ENCODE results near the gene NRF1. TPM values are rescaled to one million over a fixed set of nuclear protein-coding genes. Genes with fewer than 3 reads are reported as not detected.

NRF1 gene
- polyA plus RNA-seq, 2 donors = 4.7 to 5.7 TPM

- no peaks in the 10 kb centered on the region for H3K27me3 ChIP-seq (ENCODE audit: control insufficient read depth in 1 of 2, insufficient read depth in 2 of 2, low read length in 2 of 2)
- no peaks in the 10 kb centered on the region for H3K4me1 ChIP-seq (ENCODE audit: control insufficient read depth in 2 of 2, insufficient read depth in 2 of 2, low read length in 1 of 2)
- no peak overlapping the region for H3K4me3 ChIP-seq (ENCODE audit: low read depth in 1 of 2, low read length in 2 of 2)
- no peaks in the 10 kb centered on the region for H3K9me3 ChIP-seq (ENCODE audit: control insufficient read depth in 2 of 2, insufficient read depth in 1 of 2, low read depth in 1 of 2, low read length in 1 of 2)
- H3K27ac ChIP-seq (ENCODE audit: low read depth in 2 of 2, low read length in 1 of 2) = no peak overlapping the region
- whole genome bisulfite sequencing, 2 donors = 57 to 70% methylated on average over 4 of the region's 4 CpGs
- H3K36me3 ChIP-seq (ENCODE audit: control insufficient read depth in 2 of 2, insufficient read depth in 2 of 2, low read length in 1 of 2) = peaks cover 0 to 6% of the 10 kb centered on the region in 2 donors
Measured at GRCh38 chr7:129739427-129739826, 127.9 kb downstream of the NRF1 start.

GRCh38 chr7:129740574-129741410, 129.3 kb downstream of the NRF1 start:
- no peaks in the 10 kb centered on the region for H3K4me1 ChIP-seq (ENCODE audit: control insufficient read depth in 2 of 2, insufficient read depth in 2 of 2, low read length in 1 of 2)
- no peaks in the 10 kb centered on the region for H3K9me3 ChIP-seq (ENCODE audit: control insufficient read depth in 2 of 2, insufficient read depth in 1 of 2, low read depth in 1 of 2, low read length in 1 of 2)
- peaks cover 0 to 8% of the 10 kb centered on the region in 2 donors for H3K36me3 ChIP-seq (ENCODE audit: control insufficient read depth in 2 of 2, insufficient read depth in 2 of 2, low read length in 1 of 2)
- no peaks in the 10 kb centered on the region for H3K27me3 ChIP-seq (ENCODE audit: control insufficient read depth in 1 of 2, insufficient read depth in 2 of 2, low read length in 2 of 2)
- 84 to 87% methylated on average over 10 of the region's 10 CpGs for WGBS, 2 donors
- H3K4me3 ChIP-seq (ENCODE audit: low read depth in 1 of 2, low read length in 2 of 2) = no peak overlapping the region
- H3K27ac ChIP-seq (ENCODE audit: low read depth in 2 of 2, low read length in 1 of 2) = no peak overlapping the region

- Histone ChIP-seq H3K27ac (ENCODE audit: low read depth in 2 of 2, low read length in 1 of 2) (no peak overlapping the region), H3K9me3 (ENCODE audit: control insufficient read depth in 2 of 2, insufficient read depth in 1 of 2, low read depth in 1 of 2, low read length in 1 of 2) (no peaks in the 10 kb centered on the region), H3K27me3 (ENCODE audit: control insufficient read depth in 1 of 2, insufficient read depth in 2 of 2, low read length in 2 of 2) (no peaks in the 10 kb centered on the region), H3K4me3 (ENCODE audit: low read depth in 1 of 2, low read length in 2 of 2) (no peak overlapping the region), H3K4me1 (ENCODE audit: control insufficient read depth in 2 of 2, insufficient read depth in 2 of 2, low read length in 1 of 2) (no peaks in the 10 kb centered on the region), H3K36me3 (ENCODE audit: control insufficient read depth in 2 of 2, insufficient read depth in 2 of 2, low read length in 1 of 2) (peaks cover 0 to 8% of the 10 kb centered on the region in 2 donors)
- WGBS, 2 donors = 33 to 48% methylated on average over 2 of the region's 2 CpGs
Measured at GRCh38 chr7:129741743-129742213, 130.3 kb downstream of the NRF1 start.

- Histone ChIP-seq H3K9me3 (ENCODE audit: control insufficient read depth in 2 of 2, insufficient read depth in 1 of 2, low read depth in 1 of 2, low read length in 1 of 2) (no peaks in the 10 kb centered on the region), H3K4me1 (ENCODE audit: control insufficient read depth in 2 of 2, insufficient read depth in 2 of 2, low read length in 1 of 2) (no peaks in the 10 kb centered on the region), H3K36me3 (ENCODE audit: control insufficient read depth in 2 of 2, insufficient read depth in 2 of 2, low read length in 1 of 2) (peaks cover 0 to 12% of the 10 kb centered on the region in 2 donors), H3K4me3 (ENCODE audit: low read depth in 1 of 2, low read length in 2 of 2) (no peak overlapping the region), H3K27ac (ENCODE audit: low read depth in 2 of 2, low read length in 1 of 2) (no peak overlapping the region), H3K27me3 (ENCODE audit: control insufficient read depth in 1 of 2, insufficient read depth in 2 of 2, low read length in 2 of 2) (no peaks in the 10 kb centered on the region)
- 97 to 98% methylated on average over 5 of the region's 5 CpGs for WGBS, 2 donors
Measured at GRCh38 chr7:129742256-129742655, 130.7 kb downstream of the NRF1 start.

- Histone ChIP-seq H3K36me3 (ENCODE audit: control insufficient read depth in 2 of 2, insufficient read depth in 2 of 2, low read length in 1 of 2) (peaks cover 0 to 9% of the 10 kb centered on the region in 2 donors), H3K27me3 (ENCODE audit: control insufficient read depth in 1 of 2, insufficient read depth in 2 of 2, low read length in 2 of 2) (no peaks in the 10 kb centered on the region), H3K27ac (ENCODE audit: low read depth in 2 of 2, low read length in 1 of 2) (no peak overlapping the region), H3K4me3 (ENCODE audit: low read depth in 1 of 2, low read length in 2 of 2) (no peak overlapping the region), H3K4me1 (ENCODE audit: control insufficient read depth in 2 of 2, insufficient read depth in 2 of 2, low read length in 1 of 2) (no peaks in the 10 kb centered on the region), H3K9me3 (ENCODE audit: control insufficient read depth in 2 of 2, insufficient read depth in 1 of 2, low read depth in 1 of 2, low read length in 1 of 2) (no peaks in the 10 kb centered on the region)
- WGBS, 2 donors = 77 to 90% methylated on average over 4 of the region's 4 CpGs
Measured at GRCh38 chr7:129746857-129747529, 135.5 kb downstream of the NRF1 start.

- Histone ChIP-seq H3K27ac (ENCODE audit: low read depth in 2 of 2, low read length in 1 of 2) (no peak overlapping the region), H3K9me3 (ENCODE audit: control insufficient read depth in 2 of 2, insufficient read depth in 1 of 2, low read depth in 1 of 2, low read length in 1 of 2) (no peaks in the 10 kb centered on the region), H3K27me3 (ENCODE audit: control insufficient read depth in 1 of 2, insufficient read depth in 2 of 2, low read length in 2 of 2) (no peaks in the 10 kb centered on the region), H3K4me1 (ENCODE audit: control insufficient read depth in 2 of 2, insufficient read depth in 2 of 2, low read length in 1 of 2) (no peaks in the 10 kb centered on the region), H3K36me3 (ENCODE audit: control insufficient read depth in 2 of 2, insufficient read depth in 2 of 2, low read length in 1 of 2) (peaks cover 0 to 9% of the 10 kb centered on the region in 2 donors), H3K4me3 (ENCODE audit: low read depth in 1 of 2, low read length in 2 of 2) (no peak overlapping the region)
- WGBS, 2 donors = 90 to 93% methylated on average over 4 of the region's 4 CpGs
Measured at GRCh38 chr7:129748356-129749109, 137.0 kb downstream of the NRF1 start.

- no peaks in the 10 kb centered on the region for H3K9me3 ChIP-seq (ENCODE audit: control insufficient read depth in 2 of 2, insufficient read depth in 1 of 2, low read depth in 1 of 2, low read length in 1 of 2)
- no peak overlapping the region for H3K4me3 ChIP-seq (ENCODE audit: low read depth in 1 of 2, low read length in 2 of 2)
- H3K36me3 ChIP-seq (ENCODE audit: control insufficient read depth in 2 of 2, insufficient read depth in 2 of 2, low read length in 1 of 2) = peaks cover 0 to 10% of the 10 kb centered on the region in 2 donors
- H3K27me3 ChIP-seq (ENCODE audit: control insufficient read depth in 1 of 2, insufficient read depth in 2 of 2, low read length in 2 of 2) = no peaks in the 10 kb centered on the region
- no peak overlapping the region for H3K27ac ChIP-seq (ENCODE audit: low read depth in 2 of 2, low read length in 1 of 2)
- H3K4me1 ChIP-seq (ENCODE audit: control insufficient read depth in 2 of 2, insufficient read depth in 2 of 2, low read length in 1 of 2) = no peaks in the 10 kb centered on the region
- 91 to 95% methylated on average over 7 of the region's 7 CpGs for WGBS, 2 donors
Measured at GRCh38 chr7:129750091-129750490, 138.6 kb downstream of the NRF1 start.

GRCh38 chr7:129750501-129750900, 139.0 kb downstream of the NRF1 start:
- Histone ChIP-seq H3K4me1 (ENCODE audit: control insufficient read depth in 2 of 2, insufficient read depth in 2 of 2, low read length in 1 of 2) (no peaks in the 10 kb centered on the region), H3K36me3 (ENCODE audit: control insufficient read depth in 2 of 2, insufficient read depth in 2 of 2, low read length in 1 of 2) (peaks cover 0 to 10% of the 10 kb centered on the region in 2 donors), H3K27me3 (ENCODE audit: control insufficient read depth in 1 of 2, insufficient read depth in 2 of 2, low read length in 2 of 2) (no peaks in the 10 kb centered on the region), H3K9me3 (ENCODE audit: control insufficient read depth in 2 of 2, insufficient read depth in 1 of 2, low read depth in 1 of 2, low read length in 1 of 2) (no peaks in the 10 kb centered on the region), H3K27ac (ENCODE audit: low read depth in 2 of 2, low read length in 1 of 2) (no peak overlapping the region), H3K4me3 (ENCODE audit: low read depth in 1 of 2, low read length in 2 of 2) (no peak overlapping the region)
- WGBS, 2 donors = 97 to 98% methylated on average over 3 of the region's 3 CpGs

GRCh38 chr7:129751916-129752315, 140.4 kb downstream of the NRF1 start:
- H3K4me1 ChIP-seq (ENCODE audit: control insufficient read depth in 2 of 2, insufficient read depth in 2 of 2, low read length in 1 of 2) = no peaks in the 10 kb centered on the region
- WGBS, 2 donors = 42 to 57% methylated on average over 1 of the region's 1 CpG
- no peaks in the 10 kb centered on the region for H3K9me3 ChIP-seq (ENCODE audit: control insufficient read depth in 2 of 2, insufficient read depth in 1 of 2, low read depth in 1 of 2, low read length in 1 of 2)
- no peak overlapping the region for H3K4me3 ChIP-seq (ENCODE audit: low read depth in 1 of 2, low read length in 2 of 2)
- peaks cover 2 to 15% of the 10 kb centered on the region in 2 donors for H3K36me3 ChIP-seq (ENCODE audit: control insufficient read depth in 2 of 2, insufficient read depth in 2 of 2, low read length in 1 of 2)
- H3K27ac ChIP-seq (ENCODE audit: low read depth in 2 of 2, low read length in 1 of 2) = no peak overlapping the region
- H3K27me3 ChIP-seq (ENCODE audit: control insufficient read depth in 1 of 2, insufficient read depth in 2 of 2, low read length in 2 of 2) = no peaks in the 10 kb centered on the region

Measured in esophagus (tissue), 2 donors.